ENCODE results near the gene PIGN. TPM values are rescaled to one million over a fixed set of nuclear protein-coding genes. Genes with fewer than 3 reads are reported as not detected.

PIGN gene
- total and polyA plus RNA-seq, 2 of the 8 experiments (the other 6 are each of a cell fraction or from before 2014, with no cell fraction given): 20.9 to 26.3 TPM

GRCh38 chr18:62098960-62099359 lies 87.9 kb downstream of the PIGN start (continued):
- TF ChIP-seq CBX5 (IDR thresholded peaks at IDR 0.05; ENCODE audit: low read depth, low read length) (no peak), CTBP2 (IDR thresholded peaks at IDR 0.05; ENCODE audit: borderline replicate concordance, insufficient read depth, insufficient read length, low read length) (no peak), SIRT6 (IDR thresholded peaks at IDR 0.05; ENCODE audit: low read length) (no peak), SP4 (IDR thresholded peaks at IDR 0.05; ENCODE audit: low read length) (no peak)

Data from H1 (cell line).